HG03571 (cell line): ENCODE results near the gene EEF2K.
"Not testable (repeated sequence)": the region's sequence is repeated elsewhere in the genome, so short reads cannot be mapped to it uniquely, and the experiment has no call there.

Experiments
- ATAC-seq: cut with Tn5 transposase; IDR thresholded peaks from one replicate; pipeline ENCODE4 v1.9.1; 2021; ENCODE audit not compliant: unreplicated experiment

The EEF2K gene

DNA sequence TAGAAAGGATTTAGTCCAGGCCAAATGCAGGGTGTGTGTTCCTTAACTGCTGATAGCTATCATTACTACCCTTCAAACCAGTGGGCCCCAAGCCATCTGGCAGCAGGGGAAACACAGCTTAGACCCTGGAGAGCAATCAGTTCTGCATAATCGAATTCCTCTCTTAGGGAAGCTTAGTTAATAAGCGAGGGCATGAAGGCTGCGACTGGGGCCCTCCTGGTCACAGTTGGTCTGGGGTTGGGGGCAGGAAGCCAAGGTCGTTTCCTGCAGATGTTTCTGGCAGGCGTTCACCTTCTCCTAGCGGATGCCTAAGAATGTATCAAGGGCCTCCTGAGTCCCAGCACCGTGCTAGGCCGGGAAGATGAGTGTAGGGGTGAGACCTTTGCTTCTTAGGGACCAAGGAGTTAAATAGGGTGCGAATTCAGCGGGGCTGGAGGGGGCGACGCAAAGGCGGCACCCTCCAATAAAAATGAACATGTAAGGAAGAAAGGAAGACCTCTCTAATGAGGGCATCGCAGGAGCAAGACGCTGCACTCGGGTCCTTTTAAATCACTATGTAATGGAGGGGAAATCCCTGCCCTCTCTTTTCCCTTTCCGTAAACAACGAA lies 16.5 kb upstream of the EEF2K start:
- ATAC-seq: no peak

DNA sequence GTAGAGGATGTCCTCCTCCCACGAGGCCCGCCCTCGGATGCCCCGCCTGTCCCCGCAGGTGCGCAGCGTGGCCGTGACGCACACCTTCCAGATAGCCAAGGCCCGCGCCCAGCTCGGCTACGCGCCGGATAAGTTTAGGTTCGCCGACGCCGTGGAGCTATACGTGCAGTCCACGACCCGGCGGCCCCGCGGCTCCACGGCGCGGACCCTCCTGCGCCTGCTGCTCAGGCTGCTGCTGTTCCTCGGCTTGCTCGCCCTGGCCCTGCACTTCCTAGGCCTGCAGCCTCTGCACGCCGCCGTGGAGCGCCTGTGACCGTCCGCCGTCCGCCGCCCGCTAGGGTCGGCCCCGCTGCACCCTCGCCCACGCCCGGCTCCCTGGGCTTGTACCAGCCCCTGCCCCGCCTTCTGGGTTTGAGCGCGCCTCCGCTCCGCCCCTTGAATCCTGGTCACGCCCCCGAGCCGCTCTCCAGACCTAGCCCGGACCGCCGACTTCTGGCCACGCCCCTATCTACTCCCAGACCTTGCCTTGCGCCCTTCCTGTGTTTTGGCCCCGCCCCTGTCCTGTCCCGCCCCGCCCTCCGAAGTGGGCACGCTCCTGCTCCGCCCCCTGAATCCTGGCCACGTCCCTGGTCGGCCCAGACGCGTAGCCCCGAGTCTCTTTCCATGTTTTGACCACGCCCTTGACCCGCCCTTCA lies 15.8 kb upstream of the EEF2K start:
- peak; percentile 52 for ATAC-seq

DNA sequence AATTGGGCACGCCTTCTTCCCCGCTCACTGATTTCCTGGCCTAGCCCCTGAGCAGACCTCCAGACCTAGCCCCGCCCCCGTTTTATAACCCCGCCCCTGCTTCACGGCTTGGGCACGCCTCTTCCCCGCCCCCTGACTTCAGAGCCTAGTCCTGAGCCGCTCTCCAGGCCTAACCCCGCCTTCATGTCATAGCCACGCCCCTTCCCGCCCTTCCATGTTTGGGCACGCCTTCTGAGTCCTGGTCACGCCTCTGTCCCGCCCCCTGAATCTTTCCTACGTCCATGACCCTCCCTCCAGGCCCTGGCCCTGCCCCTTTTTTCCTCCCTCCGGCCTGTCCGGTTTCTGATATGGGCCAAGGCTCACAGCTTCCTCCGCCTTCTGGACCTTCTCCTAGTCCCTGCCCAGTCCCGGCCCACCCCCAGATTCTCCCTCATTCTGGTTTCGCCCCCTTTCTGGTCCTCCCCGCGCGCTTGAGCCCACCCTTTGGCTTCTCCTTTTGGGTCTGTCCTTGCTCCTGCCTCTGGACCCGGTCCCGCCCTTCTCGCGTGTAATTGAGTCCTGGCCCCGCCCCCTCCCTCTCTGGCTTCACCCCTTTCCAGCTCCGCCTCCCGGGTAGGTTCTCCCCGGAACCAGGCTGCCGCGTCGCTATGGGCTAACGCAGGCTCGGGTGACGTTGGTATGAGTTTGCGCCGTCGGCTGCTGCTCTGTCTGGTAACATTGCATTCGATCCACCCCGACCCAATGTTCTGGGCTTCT lies 15.1 kb upstream of the EEF2K start:
- peak; percentile 36 for ATAC-seq

DNA sequence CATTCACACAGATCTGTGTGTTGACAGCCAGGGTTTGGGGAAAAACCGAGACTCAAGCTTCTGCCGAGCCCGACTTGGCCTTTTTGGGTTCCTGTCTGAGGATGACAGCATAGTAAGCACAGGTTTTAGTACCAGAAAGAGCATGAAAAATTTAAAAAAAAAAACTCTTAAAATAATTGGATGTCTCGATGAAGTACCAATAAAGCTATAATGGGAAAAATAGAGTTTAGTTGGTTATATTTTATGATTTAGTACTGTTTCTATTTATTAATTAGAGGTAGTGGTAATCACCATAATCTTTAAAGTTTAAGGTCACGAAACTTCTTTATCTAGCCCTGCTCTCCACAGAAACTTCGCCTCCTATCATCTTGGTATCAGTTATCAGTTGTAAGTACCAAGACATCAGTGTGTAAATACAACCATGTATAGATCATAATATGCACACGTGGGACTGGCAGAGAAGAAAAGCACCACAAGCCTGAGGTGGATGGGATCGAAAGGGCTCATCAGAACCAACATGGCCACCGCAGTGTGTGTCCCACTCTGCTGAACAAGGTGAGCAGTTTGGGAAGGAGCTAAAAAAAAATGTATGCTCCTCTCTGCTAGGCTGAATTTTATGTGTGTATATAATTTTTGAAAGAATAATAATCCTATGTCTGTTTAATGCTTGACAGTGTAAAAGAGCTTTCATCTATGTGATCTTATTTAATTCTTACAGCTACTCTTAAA lies 14.4 kb upstream of the EEF2K start:
- ATAC-seq: no peak

DNA sequence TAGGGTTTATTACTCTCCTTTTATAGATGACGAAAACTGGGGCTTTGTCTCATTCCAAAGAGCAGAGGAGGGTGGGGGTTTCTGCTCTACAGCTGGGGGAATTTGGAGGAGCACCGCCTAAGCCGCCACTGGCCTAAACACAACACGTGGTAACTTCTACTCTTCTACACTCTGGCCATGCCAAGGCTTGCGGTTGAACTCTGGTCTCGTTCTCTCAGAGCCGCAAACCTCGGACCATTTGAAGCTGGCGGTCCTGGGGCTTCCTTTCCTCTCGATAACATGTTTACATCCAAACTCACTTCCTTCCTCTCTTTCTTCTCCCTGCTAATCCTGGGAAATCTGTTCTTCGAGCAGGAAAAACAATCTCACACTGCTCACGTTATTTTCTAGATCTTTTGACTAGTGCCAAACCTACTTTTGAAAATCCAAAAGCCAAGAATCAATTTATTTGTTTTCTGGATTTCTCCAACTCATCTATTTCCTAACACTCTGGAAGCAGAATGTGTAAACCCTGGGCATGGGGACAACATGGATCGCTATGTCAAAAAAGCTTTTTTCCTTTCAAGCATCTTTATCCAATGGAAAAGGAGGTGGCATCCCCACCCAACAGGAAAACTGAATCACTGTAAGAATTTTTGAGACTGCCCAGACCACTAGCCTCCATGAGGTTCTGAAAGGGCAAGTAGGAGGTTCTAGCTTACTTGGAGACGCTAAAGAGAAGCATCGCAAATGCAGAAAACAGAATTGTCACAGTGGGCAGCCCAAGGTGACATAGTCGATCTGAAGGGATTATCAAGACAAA lies 13.6 kb upstream of the EEF2K start:
- ATAC-seq: no peak

DNA sequence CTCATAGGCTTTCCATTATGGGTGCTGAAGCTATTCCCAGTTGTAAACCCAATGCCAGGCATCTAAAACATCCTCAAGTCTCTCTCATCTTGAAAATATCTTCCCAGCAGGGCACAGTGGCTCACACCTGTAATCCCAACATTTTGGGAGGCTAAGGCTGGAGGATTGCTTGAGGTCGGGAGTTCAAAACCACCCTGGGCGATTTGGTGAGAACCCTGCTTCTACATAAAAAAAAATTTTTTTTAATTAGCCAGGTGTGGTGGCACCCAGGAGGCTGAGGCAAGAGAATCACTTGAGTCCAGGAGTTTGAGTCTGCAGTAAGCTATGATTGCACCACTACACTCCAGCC lies 13.0 kb upstream of the EEF2K start:
- ATAC-seq: no peak

DNA sequence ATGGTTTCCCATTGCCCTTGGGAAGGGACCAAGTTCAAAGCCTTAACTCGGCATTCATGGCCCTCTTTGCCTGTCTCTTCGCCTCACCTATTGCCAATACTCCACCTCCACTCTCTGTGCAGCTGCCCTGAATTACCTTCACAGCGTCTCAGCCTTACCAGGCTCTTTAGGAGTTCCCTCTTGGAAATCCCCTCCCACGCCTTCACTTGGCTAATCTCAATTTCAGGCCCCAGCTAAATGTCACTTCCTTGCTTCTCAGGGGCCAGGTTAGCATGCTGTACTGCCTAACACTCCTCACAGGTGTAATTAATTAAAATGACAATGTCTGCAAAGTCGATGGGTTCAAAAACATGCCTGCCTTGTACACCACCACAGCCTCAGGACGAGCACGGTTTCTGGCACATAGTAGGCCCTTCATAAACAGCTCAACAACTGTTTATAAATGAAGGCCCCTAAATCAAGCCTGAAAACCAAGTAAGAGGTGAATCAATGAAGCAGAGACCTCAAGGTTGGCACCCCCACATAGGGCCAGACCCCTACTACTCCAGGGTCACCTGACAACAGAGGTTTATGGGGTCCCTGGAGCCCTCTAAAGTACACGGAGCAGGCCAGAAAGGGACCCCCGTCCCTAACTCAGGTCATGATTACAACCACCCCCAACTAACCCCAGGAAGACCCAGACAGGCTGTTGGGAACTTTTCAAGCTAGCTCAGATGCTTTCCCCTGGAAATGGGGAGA lies 11.2 kb upstream of the EEF2K start:
- ATAC-seq: no peak

DNA sequence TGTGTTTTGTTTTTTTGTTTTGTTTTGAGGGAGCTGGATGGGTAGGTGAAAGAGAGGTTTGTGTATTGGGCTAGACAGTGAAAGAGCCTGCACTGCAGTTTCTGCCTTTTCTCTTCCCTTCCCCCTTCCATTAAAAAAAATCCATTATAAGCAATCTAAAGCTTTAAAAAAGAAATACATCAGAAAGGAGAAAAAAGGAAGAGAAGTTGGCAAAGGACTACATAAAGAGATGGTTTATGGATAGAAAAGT lies 10.7 kb upstream of the EEF2K start:
- ATAC-seq: no peak

DNA sequence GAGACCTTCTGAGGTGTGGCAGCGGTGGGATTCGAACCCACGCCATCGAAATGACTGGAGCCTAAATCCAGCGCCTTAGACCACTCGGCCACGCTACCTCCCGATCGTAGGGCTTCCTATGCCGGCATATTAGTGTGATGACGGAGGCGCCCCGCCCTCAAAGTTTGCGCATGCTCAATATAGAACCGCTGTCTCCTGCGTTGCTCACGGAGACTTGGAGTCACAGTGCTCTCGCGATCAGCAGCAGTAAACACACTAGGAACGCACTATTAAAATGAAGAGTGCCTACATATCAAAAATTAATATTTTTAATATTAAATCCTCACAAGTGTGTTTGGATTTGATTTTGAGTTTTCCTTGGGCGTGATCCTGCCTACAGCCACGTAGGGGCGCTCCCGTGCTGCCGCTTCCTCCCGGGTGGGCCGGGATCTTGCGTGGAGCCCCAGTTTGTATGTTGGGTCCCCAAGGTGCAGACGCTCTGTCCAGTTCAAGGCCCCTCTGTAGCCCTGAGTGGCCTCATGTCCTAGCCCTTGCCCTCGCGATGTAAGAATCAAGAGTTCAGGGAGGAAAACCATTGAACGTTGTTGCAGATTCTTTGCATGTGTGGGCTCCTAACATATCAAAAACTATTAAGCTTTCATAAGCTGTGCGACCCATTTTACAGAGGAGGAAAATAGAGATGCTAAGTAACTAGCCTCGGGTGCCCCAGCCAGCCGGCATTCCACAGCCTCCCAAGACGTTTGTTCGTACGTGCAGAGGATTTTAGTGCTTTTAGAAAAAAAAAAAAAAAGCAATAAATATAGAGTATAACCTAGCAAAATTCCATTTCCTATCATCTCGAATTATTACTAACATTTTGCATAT lies 10.2 kb upstream of the EEF2K start:
- ATAC-seq: no peak

DNA sequence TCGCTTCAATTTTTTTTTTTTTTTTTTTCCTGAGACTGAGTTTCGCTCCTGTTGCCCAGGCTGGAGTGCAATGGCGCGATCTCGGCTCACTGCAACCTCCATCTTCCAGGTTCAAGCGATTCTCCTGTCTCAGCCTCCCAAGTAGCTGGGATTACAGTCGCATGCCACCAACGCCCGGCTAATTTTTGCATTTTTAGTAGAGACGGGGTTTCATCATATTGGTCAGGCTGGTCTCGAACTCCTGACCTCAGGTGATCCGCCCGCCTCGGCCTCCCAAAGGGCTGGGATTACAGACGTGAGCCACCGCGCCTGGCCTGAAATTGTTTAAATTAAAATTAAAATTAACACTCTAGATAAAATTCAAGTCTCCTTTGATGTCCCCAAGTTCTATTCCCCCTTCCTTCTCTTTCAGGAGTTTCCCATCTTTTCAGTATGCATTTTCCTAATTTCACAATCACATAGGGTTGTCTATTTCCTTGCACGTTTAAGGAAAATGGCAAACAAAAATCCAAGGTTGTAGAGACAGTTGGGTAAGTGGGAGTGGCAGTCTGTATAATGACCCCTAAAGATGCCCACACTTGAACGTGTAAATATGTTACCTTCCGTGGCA lies 9.4 kb upstream of the EEF2K start:
- ATAC-seq: not testable (repeated sequence)

DNA sequence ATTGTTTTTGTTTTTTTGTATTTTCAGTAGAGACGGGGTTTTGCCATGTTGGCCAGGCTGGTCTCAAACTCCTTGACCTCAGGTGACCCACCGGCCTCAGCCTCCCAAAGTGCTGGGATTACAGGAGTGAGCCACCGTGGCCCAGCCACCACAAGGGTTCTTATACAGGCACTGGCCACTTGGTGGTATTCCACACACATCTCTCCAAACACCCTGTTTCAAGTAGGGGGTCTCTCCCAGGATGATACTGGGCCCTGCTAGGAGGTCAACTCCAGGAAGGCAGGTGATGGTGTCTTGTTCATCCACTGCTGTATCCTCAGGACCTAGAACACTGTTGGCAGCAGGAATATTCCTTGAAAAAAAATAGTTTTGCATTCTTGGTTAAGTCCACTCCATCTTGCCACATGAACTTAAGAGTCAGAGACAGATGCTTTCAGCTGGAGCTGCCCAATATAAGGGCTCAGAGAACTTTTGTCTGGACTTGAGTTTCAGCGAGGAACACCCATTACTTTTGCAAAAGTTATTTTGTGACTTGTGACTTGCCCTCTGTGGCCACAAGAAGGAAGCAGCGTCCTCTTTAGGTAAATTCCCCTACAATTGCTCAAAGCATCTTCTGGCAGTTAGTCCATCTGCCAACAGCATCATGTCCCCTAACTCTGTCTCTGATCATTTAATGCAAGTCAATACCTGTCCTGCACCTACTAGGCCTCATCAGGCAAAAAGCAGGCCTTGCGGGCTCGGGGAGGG lies 7.4 kb upstream of the EEF2K start:
- no peak for ATAC-seq

DNA sequence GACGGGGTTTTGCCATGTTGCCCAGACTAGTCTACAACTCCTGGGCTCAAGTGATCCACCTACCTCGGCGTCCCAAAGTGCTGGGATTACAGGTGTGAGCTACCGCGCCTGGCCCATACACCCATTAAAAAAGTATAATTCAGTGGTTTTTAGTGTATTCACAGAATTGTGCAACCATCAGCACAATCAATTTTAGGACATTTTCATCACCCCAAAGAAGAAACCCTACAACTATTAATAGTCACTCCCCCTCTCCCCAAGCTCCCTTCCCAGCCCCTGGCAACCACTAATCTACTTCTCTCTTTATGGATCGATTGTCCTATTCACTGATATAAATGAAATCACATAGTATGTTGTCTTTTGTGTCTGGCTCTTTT lies 3.8 kb upstream of the EEF2K start:
- ATAC-seq: no peak

DNA sequence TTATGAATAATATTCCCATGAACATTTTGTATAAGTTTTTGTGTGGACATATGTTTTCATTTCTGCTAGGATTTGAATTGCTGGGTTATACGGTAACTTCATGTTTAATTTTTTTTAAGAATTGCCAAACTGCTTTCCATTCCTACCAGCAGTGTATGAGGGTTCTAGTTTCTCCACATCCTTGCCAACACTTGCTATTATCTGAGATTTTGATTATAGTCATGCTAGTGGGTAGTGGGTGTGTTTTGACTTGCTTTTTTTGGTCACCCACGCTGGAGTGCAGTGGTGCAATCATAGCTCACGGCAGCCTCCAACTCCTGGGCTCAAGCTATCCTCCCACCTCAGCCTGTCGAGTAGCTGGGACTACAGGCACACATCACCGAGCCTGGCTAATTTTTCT lies 3.0 kb upstream of the EEF2K start:
- ATAC-seq: no peak

DNA sequence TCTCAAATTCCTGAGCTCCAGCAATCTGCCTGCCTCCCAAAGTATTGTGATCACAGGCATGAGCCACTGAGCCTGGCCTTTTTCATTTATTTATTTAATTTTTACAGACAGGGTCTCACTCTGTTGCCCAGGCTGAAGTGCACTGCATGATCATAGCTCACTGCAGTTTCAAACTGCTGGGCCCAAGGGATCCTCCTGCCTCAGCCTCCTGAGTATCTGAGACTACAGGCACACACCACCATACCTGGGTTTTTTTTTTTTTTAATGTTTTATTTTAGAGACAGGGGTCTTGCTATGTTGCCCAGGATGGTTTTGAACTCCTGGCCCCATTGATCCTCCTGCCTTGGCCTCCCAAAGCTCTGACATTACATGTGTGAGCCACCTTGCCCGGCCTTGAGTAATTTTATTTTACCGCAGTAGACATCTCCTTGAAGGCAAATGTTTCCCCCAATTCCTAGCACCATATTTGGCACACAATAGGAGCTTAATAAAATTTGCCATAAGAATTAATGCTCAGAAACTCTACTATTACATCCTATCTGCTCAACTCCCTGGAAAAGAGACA lies 1.9 kb upstream of the EEF2K start:
- ATAC-seq: no peak

DNA sequence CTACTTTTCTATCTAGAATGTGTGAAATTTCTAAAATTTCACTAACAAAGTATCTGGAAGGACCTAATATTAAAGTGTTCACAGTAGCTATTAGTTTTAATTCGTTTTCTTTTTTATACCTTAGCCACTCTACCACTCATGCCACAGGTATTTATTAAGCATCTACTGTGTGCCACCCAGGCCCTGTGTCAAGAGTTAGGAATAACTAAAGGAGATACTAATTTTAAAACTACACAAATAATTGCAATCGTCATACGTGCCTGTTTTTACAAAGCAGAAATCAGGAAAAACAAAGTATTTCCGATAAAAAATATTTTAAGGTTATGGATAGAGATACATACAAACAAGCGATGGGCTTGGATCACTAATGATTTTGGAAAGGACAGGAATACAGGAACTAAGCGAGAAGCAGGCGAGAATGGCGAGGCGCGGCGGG lies 483 bp upstream of the EEF2K start:
- no peak for ATAC-seq

DNA sequence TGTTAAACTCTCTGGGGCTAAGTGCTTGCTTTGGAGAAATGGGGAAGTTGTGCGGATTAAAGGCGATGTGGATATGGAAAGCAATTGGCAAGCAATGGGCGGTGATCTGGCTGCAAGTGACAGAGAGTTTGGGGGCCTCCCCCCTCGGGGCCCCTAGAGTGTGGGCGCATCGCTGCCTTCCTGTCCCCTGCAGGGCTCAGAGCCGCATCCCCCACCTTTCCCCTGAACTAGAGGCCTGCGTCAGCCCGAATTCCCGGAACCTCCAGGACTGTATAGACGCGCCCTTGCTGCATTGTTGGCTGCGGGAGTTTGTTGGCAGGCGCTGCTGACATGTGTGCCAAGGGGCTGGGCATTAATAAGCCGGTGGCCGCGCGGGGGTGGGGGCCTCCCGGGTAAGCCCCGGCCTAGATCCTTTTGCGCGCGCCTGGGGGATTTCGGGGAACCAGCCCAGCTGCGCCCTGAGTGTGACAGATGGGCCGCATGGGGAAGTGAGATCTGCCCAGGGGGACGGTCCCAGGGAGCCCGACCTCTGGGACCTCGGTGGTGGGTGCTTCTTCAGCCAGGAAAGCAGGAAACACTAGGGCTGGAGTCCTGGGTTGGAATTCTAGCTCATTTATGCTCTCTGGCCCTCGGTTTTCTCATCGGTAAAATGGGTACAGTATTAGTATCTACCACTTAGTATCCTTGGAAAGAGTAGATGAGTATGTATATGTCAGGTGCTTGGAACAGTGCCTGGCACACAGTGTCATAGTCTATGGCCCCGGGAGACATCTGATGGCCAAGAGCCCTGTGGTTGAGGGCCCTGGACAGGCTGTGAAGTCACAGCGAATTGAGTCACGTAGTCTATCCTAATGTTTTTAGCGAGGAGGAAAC lies 1.0 kb downstream of the EEF2K start:
- peak; percentile 42 for ATAC-seq

DNA sequence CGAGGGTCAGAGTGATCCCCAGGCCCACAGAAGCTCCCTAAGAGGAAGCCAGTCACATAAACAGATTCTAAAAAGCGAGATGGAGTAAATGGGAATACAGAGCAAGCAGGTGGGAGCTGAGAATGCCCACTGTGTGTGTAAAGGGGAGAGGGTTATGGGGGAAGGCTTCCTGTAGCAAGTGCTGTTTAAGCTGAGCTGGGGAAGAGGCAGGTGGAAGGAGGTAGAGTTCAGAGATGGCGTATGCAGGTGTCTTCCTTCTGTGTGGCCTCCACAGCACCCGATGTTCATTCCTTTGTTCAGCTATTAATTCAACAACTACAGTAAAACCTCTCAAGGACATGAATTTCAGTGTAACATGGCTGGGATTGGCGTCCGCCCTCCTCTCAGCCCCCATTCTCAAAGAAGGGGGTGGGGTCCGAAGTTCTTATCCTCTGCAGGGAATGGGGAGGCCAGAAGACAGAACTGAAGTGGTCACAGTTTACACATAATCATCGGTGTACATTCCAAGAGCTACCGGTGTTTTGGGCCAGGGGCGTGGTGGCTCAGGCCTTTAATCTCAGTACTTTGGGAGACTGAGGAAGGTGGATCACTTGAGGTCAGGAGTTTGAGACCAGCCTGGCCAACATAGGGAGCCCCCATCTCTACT lies 1.8 kb downstream of the EEF2K start:
- no peak for ATAC-seq
